Activated T-cell treated with anti-CD3 and anti-CD28 coated beads for 4 hours (primary cell): ENCODE measurements around the gene KIF2C.

Experiments
- DNase-seq: peaks from one replicate; pipeline ENCODE4 v3.0.0-alpha.2; 2020

Gene KIF2C

GRCh38 chr1:44817307-44817706 is 77.7 kb downstream of the KIF2C start:
- DNase-seq, result no peak
